ENCODE measurements around the gene CFAP65. TPM values are rescaled to one million over a fixed set of nuclear protein-coding genes. Genes with fewer than 3 reads are reported as not detected.

Gene CFAP65
- total and polyA plus RNA-seq, 2 of the 13 experiments (the other 11 are each of a cell fraction or from before 2014, with no cell fraction given), result 0.05 TPM; not detected in 1

DNA sequence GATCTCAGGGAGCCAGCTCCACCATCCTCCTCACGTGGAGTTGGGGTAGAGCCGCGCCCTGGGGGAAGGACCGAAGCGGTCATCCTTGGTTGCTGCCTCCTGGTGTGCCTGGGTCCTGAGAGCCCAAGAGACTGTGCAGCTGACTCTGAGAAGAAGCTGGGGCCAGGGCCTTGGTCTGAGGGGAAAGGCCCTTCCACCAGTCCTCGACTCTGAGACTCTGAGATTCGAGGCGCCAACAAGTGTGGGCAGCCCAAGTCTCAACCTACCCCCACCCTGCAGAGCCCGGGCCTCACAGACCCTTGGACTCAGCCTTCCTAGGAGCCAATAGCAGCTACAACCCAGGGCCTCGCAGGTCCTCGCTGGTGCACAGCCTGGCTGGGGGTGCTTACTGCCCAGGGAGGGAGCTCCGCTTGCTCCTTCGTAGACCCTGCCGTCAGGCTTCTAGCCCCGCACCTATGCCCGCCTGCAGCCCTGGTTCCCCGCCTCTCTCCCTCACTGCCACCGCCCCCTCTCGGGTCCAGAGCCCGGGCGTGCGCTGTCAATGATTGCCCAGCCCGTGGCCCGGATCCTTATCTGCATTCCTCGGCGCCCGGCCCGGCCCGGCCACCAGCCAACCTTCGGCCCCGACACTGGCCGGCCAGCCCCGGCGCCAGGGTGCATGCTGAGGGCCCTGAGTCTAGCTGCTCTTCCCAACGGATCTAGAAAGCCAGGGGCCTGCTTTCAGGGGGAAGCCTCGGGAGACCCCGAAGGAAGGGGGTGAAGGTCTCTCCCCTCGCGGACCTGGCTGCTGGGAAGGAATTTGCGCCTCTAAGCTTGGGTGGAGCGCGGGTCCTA is 17.4 kb upstream of the CFAP65 start (continued):
- TF ChIP-seq, protein P1, sequence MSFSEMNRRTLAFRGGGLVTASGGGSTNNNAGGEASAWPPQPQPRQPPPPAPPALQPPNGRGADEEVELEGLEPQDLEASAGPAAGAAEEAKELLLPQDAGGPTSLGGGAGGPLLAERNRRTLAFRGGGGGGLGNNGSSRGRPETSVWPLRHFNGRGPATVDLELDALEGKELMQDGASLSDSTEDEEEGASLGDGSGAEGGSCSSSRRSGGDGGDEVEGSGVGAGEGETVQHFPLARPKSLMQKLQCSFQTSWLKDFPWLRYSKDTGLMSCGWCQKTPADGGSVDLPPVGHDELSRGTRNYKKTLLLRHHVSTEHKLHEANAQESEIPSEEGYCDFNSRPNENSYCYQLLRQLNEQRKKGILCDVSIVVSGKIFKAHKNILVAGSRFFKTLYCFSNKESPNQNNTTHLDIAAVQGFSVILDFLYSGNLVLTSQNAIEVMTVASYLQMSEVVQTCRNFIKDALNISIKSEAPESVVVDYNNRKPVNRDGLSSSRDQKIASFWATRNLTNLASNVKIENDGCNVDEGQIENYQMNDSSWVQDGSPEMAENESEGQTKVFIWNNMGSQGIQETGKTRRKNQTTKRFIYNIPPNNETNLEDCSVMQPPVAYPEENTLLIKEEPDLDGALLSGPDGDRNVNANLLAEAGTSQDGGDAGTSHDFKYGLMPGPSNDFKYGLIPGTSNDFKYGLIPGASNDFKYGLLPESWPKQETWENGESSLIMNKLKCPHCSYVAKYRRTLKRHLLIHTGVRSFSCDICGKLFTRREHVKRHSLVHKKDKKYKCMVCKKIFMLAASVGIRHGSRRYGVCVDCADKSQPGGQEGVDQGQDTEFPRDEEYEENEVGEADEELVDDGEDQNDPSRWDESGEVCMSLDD (CRISPR knock-in tag; IDR thresholded peaks at IDR 0.05; ENCODE audit: borderline replicate concordance), result 0 out of 2 replicates have a peak, but pooled peaks have one; percentile 45
- no peak for TF ChIP-seq TCF12 (IDR thresholded peaks at IDR 0.05)
- TF ChIP-seq TCF12 (CRISPR knock-in tag; IDR thresholded peaks at IDR 0.05), result peak; percentile 62; the same call in 1 of the 2 replicates
- peak; percentile 82 for TF ChIP-seq KMT2A (CRISPR knock-in tag; IDR thresholded peaks at IDR 0.05)
- no peak for TF ChIP-seq ZMYM3 (CRISPR knock-in tag; IDR thresholded peaks at IDR 0.05)
- TF ChIP-seq NFKB2 (CRISPR knock-in tag; IDR thresholded peaks at IDR 0.05; ENCODE audit: borderline replicate concordance), result 0 out of 2 replicates have a peak, but pooled peaks have one; percentile 3
- peak; percentile 54; the same call in 1 of the 2 replicates for TF ChIP-seq FOSL2 (CRISPR knock-in tag; IDR thresholded peaks at IDR 0.05)
- peak; percentile 93 for TF ChIP-seq SP5 (CRISPR knock-in tag; IDR thresholded peaks at IDR 0.05; ENCODE audit: borderline replicate concordance, low read depth)
- peak; percentile 95 for TF ChIP-seq TEAD3 (CRISPR knock-in tag; optimal IDR thresholded peaks at IDR 0.05; ENCODE audit: borderline replicate concordance)
- no peak for TF ChIP-seq ZNF24 (IDR thresholded peaks at IDR 0.05)
- 0 out of 2 replicates have a peak, but pooled peaks have one; percentile 37 for TF ChIP-seq SP4 (CRISPR knock-in tag; IDR thresholded peaks at IDR 0.05)
- TF ChIP-seq ZBTB7B (CRISPR knock-in tag; IDR thresholded peaks at IDR 0.05), result peak; percentile 94
- TF ChIP-seq GLI4 (CRISPR knock-in tag; IDR thresholded peaks at IDR 0.05; ENCODE audit: borderline replicate concordance), result 0 out of 2 replicates have a peak, but pooled peaks have one; percentile 12
- TF ChIP-seq, protein P2, sequence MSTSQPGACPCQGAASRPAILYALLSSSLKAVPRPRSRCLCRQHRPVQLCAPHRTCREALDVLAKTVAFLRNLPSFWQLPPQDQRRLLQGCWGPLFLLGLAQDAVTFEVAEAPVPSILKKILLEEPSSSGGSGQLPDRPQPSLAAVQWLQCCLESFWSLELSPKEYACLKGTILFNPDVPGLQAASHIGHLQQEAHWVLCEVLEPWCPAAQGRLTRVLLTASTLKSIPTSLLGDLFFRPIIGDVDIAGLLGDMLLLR (CRISPR knock-in tag; IDR thresholded peaks at IDR 0.05), result 0 out of 2 replicates have a peak, but pooled peaks have one; percentile 55
- no peak for TF ChIP-seq MBNL3 (CRISPR knock-in tag; conservative IDR thresholded peaks at IDR 0.05)
- TF ChIP-seq ZNF724P (CRISPR knock-in tag; IDR thresholded peaks at IDR 0.05; ENCODE audit: borderline replicate concordance), result no peak
- no peak for TF ChIP-seq NFATC3 (CRISPR knock-in tag; IDR thresholded peaks at IDR 0.05)
- TF ChIP-seq ZNF274 (CRISPR knock-in tag; IDR thresholded peaks at IDR 0.05), result no peak; the same call in none of the 2 replicates
- TF ChIP-seq, protein P3, sequence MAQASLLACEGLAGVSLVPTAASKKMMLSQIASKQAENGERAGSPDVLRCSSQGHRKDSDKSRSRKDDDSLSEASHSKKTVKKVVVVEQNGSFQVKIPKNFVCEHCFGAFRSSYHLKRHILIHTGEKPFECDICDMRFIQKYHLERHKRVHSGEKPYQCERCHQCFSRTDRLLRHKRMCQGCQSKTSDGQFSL (CRISPR knock-in tag; IDR thresholded peaks at IDR 0.05), result no peak
- 0 out of 2 replicates have a peak, but pooled peaks have one; percentile 22 for TF ChIP-seq PRMT3 (CRISPR knock-in tag; IDR thresholded peaks at IDR 0.05; ENCODE audit: borderline replicate concordance, low read depth)
- TF ChIP-seq CEBPG (CRISPR knock-in tag; IDR thresholded peaks at IDR 0.05), result peak; percentile 27; the same call in 1 of the 2 replicates
- TF ChIP-seq ZNF430 (CRISPR knock-in tag; IDR thresholded peaks at IDR 0.05), result peak; percentile 62; the same call in 1 of the 2 replicates
- peak; percentile 86; the same call in 1 of the 2 replicates for TF ChIP-seq ZSCAN29 (CRISPR knock-in tag; conservative IDR thresholded peaks at IDR 0.05)
- TF ChIP-seq ESRRA (CRISPR knock-in tag; IDR thresholded peaks at IDR 0.05; ENCODE audit: low read depth), result peak; percentile 56; the same call in 1 of the 2 replicates
- peak; percentile 39; the same call in 1 of the 2 replicates for TF ChIP-seq ARID2 (CRISPR knock-in tag; IDR thresholded peaks at IDR 0.05; ENCODE audit: borderline replicate concordance)
- no peak for TF ChIP-seq SP140L (CRISPR knock-in tag; IDR thresholded peaks at IDR 0.05; ENCODE audit: borderline replicate concordance)

All from HepG2 (cell line).